Measurements from ENCODE around the gene GRB10.

GRB10 gene

GRCh38 chr7:50803359-50804337, 21.0 kb upstream of the GRB10 start:
- DNase-seq (ENCODE audit: low read depth): no peak

DNA sequence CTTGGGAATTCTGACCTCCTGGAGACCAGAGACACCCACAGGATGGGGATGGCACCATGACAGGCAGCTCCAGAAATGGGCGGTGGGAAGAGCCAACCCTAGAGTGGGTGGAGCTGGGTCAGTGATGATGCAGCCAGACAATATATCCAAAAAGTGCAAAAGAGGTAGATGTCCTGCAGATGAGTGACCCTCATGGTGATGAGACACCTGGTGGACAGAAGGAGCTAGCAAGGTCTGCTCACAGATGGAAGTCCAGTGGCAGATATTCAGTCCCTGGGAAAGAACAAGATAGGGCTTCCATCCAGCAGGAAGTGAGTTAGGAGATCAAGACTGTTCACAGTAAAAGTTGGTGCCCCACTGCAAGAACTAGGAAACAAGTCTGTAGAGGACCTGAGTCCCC, 19.2 kb upstream of the GRB10 start:
- no peak for DNase-seq (ENCODE audit: low read depth)

DNA sequence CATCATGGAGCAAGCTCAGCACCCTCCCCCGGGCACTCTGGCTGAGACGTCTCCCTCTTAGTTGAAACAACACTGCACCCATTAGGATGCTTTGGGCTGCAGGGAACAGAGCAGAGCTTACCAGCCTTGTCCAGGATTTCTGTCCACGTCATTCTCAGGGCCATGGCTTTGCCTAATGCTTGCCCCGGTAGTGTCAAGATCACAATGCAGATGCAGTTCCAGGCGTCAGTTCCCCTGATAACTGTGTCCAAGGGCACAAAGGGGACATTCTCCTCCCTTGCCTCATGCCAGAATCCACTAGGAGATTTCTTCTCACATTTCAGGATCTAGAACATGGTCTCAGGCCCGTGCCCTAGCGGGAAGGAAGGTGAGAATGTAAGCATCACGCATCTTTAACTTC, 17.2 kb upstream of the GRB10 start:
- no peak for DNase-seq (ENCODE audit: low read depth)

- no peak for DNase-seq (ENCODE audit: low read depth)
Measured at GRCh38 chr7:50798126-50798525, 15.4 kb upstream of the GRB10 start.

GRCh38 chr7:50795831-50796230, 13.1 kb upstream of the GRB10 start:
- no peak for DNase-seq (ENCODE audit: low read depth)

DNA sequence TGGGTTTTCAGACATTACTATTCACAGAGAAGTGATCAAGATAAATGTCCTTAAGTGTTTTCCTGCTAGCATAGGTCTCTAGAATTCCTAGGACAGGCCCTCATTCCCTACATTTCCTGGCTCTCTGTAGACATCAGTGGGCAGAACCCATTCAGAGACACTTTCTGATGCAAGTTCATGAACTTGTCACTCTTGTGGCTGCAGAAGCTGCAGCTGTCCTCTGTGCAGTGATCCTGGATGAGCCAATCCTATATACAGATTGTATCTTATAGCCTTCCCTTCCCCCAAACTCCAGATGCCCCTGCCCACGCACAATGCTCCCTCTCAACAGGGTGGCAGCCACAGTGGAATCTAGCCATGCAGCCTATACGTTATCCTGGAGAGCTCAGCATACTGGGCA, 12.6 kb upstream of the GRB10 start:
- DNase-seq (ENCODE audit: low read depth): no peak

DNA sequence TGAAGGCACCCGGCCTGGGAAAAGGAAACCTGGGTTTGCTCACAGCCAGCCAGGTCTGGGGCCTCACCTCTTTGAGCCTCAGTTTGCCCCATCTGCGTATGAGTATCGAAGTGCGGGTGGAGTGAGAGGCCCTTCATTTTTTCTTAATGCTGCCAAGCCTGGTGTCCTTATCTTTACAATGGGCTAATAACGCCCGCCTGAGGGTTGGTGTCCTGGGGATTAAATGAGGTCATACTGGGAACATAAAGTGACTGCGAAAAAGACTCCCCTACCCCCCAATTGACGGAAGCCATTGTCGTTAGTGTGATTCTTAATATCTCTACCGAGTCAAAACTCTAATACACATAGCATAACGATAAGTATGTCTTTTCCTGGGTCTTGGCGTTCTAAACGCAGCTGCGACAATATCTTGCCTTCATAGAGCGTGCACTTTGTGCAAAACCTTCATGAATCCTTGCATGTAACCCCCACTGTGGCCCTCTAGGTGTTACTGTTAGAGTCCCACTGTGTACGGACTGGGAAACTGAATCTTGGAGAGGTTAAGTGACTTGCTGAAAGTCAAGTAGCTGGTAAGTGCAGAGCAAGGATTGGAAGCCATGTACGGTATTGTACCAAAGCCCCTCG, 11.4 kb upstream of the GRB10 start:
- no peak for DNase-seq (ENCODE audit: low read depth)

GRCh38 chr7:50793120-50793946, 10.6 kb upstream of the GRB10 start:
- DNase-seq (ENCODE audit: low read depth): no peak

- DNase-seq (ENCODE audit: low read depth): peak; percentile 15
Measured at GRCh38 chr7:50792342-50793119, 9.8 kb upstream of the GRB10 start.

GRCh38 chr7:50791938-50792341, 9.2 kb upstream of the GRB10 start:
- DNase-seq (ENCODE audit: low read depth): no peak

GRCh38 chr7:50791363-50791937, 8.8 kb upstream of the GRB10 start:
- no peak for DNase-seq (ENCODE audit: low read depth)

- DNase-seq (ENCODE audit: low read depth): no peak
Measured at GRCh38 chr7:50790381-50790780, 7.7 kb upstream of the GRB10 start.

DNA sequence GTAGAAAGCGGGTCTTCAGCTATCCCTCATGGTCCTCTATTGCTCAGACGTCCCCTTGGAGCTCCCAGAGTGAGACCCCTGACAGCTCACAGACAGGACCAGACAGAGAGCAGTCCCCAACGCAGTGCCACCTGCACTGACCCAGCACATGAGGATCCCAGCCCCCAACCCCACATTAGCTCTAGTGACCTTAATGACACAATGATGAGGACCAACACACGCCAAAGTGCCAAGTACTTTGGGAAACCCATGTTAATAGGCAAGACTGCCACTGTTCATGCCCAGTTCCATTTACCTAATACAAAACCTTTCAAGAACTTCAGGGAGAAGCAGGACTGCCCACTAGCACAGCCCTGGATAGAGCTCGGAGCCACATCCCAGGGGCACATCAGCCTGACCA, 5.7 kb upstream of the GRB10 start:
- no peak for DNase-seq (ENCODE audit: low read depth)

DNA sequence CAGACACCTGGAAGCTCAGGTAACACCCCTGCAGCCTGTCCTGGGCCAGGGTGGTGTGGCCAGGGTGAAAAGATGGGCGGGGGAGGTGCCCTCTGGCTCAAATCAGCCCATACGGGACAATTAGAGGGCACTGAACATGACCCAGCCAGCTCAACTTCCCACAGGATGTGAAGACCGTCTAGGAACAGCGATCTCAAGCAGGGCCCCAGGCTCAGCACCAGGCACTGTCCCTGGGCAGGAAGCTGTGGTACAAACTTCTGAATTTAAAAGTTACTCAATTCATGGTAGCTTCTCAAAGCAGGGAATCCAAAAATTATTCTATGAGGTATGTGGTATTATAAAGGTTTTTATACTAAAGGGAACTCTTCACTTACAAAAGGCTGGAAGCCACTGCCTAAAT, 5.1 kb upstream of the GRB10 start:
- no peak for DNase-seq (ENCODE audit: low read depth)

DNA sequence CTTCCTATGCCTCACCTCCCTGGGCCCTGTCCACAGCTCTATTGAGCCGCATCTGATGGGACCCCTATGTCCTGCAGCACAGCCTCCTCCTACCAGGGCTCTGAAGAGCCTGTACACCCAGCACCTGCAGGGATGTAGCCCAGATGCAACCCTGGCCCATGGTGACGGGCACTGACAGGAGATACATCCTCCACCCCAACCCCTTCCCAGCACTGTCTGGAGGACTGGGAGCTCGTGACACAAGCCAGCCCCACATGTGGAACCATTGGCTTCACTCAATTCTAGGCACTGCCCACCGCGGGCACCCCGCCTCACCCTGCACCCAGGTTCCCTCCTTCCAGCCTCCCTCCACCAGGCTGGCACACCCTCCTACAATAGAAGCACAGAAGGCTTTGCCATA, 2.6 kb upstream of the GRB10 start:
- DNase-seq (ENCODE audit: low read depth): no peak

GRCh38 chr7:50783801-50784507, 1.3 kb upstream of the GRB10 start:
- no peak for DNase-seq (ENCODE audit: low read depth)

- no peak for DNase-seq (ENCODE audit: low read depth)
Measured at GRCh38 chr7:50783303-50783702, 607 bp upstream of the GRB10 start.

- DNase-seq (ENCODE audit: low read depth): no peak
Measured at GRCh38 chr7:50781381-50782293, 1.1 kb downstream of the GRB10 start.

DNA sequence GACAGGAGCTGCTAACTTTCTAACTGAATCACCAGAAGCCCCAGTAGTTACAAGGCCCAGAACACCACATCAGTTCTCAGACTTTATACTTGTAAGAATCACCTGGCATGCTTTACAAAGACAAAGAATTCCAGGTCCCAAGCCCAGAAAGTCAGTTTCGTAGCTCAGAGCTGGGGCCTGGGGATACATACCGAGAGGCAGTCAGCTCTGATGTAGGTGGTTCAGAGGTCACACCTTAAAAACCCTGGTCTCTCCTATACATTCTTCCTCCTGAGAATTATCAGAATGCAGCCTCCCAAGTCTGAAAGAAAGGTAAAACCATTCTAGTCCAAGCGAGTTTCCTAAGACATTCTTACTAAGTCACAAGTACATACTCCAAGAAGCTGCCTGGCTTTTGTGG, 2.3 kb downstream of the GRB10 start:
- DNase-seq (ENCODE audit: low read depth): no peak

GRCh38 chr7:50779427-50779826, 3.3 kb downstream of the GRB10 start:
- no peak for DNase-seq (ENCODE audit: low read depth)

Measured in non-pigmented ciliary epithelial cell (primary cell).